ENCODE data around the gene ARHGAP35. TPM values are rescaled to one million over a fixed set of nuclear protein-coding genes. Genes with fewer than 3 reads are reported as not detected.
"Not testable (repeated sequence)": the region's sequence is repeated elsewhere in the genome, so short reads cannot be mapped to it uniquely, and the experiment has no call there.

Gene ARHGAP35
- total RNA-seq, 1 donor from 2014 or later = 72.3 TPM

DNA sequence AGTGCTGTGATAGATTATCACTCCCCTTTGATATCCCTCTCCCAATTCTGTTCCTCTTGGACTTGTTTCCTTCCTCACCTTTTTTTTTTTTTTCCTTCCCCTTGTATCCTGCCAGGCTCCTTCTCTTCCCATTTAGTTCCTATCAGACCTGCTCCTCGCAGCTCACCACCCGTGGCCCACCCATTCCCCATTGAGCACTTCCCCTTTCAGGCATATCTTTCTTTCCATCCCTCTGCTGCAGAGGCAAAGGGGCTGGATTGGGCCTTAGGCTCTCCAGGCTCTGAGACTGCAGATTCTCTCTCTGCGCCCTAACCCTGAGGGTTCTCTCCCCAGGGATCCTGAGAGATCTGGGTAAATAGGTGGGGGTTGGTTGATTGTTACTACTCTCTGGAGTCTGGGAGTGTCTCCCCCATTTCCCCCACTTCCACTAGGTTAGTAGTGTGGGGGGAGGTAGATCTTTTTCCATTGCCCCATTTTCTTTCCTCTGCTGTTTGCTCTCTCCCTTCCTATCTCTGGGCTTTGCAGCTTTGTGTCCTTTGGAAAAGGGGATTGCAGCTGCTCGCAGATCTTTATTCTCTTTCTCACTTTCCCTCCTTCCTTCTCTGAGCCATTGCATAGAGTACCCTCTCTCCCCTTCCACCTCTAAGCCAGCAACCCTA, 2.3 kb downstream of the ARHGAP35 start:
- Mint-ChIP-seq H3K9me3 (no peaks in the 10 kb centered on the region), H3K4me1 (ENCODE audit: unreplicated experiment) (peaks cover 23% of the 10 kb centered on the region), H3K27ac (no peak overlapping the region), H3K4me3 (no peak overlapping the region), H3K27me3 (no peaks in the 10 kb centered on the region), H3K36me3 (peaks cover 4% of the 10 kb centered on the region)
- DNase-seq (ENCODE audit: extremely low spot score, unreplicated experiment) = no peak
- TF ChIP-seq, protein P1, sequence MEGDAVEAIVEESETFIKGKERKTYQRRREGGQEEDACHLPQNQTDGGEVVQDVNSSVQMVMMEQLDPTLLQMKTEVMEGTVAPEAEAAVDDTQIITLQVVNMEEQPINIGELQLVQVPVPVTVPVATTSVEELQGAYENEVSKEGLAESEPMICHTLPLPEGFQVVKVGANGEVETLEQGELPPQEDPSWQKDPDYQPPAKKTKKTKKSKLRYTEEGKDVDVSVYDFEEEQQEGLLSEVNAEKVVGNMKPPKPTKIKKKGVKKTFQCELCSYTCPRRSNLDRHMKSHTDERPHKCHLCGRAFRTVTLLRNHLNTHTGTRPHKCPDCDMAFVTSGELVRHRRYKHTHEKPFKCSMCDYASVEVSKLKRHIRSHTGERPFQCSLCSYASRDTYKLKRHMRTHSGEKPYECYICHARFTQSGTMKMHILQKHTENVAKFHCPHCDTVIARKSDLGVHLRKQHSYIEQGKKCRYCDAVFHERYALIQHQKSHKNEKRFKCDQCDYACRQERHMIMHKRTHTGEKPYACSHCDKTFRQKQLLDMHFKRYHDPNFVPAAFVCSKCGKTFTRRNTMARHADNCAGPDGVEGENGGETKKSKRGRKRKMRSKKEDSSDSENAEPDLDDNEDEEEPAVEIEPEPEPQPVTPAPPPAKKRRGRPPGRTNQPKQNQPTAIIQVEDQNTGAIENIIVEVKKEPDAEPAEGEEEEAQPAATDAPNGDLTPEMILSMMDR (conservative IDR thresholded peaks at IDR 0.05) = no peak

- no peak for DNase-seq (ENCODE audit: extremely low spot score, unreplicated experiment)
- Mint-ChIP-seq H3K27me3 (no peaks in the 10 kb centered on the region), H3K27ac (no peak overlapping the region), H3K36me3 (peaks cover 8% of the 10 kb centered on the region), H3K4me1 (ENCODE audit: unreplicated experiment) (peaks cover 29% of the 10 kb centered on the region), H3K4me3 (no peak overlapping the region), H3K9me3 (no peaks in the 10 kb centered on the region)
- TF ChIP-seq, protein P1 (conservative IDR thresholded peaks at IDR 0.05) = no peak
These were observed 3.2 kb downstream of the ARHGAP35 start for GRCh38 chr19:46863818-46864629.

GRCh38 chr19:46866407-46867136, 5.8 kb downstream of the ARHGAP35 start:
- TF ChIP-seq, protein P1 (conservative IDR thresholded peaks at IDR 0.05) = no peak
- peak overlapping the region; percentile 61 for H3K27ac Mint-ChIP-seq
- DNase-seq (ENCODE audit: extremely low spot score, unreplicated experiment) = no peak
- H3K9me3 Mint-ChIP-seq = no peaks in the 10 kb centered on the region
- H3K36me3 Mint-ChIP-seq = peaks cover 4% of the 10 kb centered on the region
- H3K4me1 Mint-ChIP-seq (ENCODE audit: unreplicated experiment) = peaks cover 24% of the 10 kb centered on the region
- no peaks in the 10 kb centered on the region for H3K27me3 Mint-ChIP-seq
- no peak overlapping the region for H3K4me3 Mint-ChIP-seq

DNA sequence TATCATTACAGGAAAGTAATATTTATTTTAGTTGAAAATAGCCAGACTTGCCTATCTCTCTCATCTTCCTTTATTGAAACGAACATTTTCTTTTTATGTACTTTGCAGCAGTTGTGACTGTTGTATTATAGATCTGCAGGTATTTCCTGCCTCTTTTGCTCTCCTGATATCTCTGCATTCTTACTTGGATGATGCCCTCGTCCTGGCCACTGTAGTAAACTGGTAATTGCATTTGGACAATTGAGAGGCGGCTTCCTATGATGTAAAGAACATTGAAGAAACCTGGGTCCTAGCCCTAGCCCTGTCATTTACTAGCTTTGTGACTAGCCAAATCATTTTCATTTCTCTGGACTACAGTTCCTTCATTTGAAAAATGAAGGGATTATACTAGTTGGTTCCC, 6.4 kb downstream of the ARHGAP35 start:
- no peaks in the 10 kb centered on the region for H3K9me3 Mint-ChIP-seq
- H3K36me3 Mint-ChIP-seq = peaks cover 4% of the 10 kb centered on the region
- H3K4me3 Mint-ChIP-seq = peak overlapping the region; percentile 15
- no peak for DNase-seq (ENCODE audit: extremely low spot score, unreplicated experiment)
- TF ChIP-seq, protein P1 (conservative IDR thresholded peaks at IDR 0.05) = no peak
- H3K27ac Mint-ChIP-seq = peak overlapping the region; percentile 61
- peaks cover 24% of the 10 kb centered on the region for H3K4me1 Mint-ChIP-seq (ENCODE audit: unreplicated experiment)
- H3K27me3 Mint-ChIP-seq = no peaks in the 10 kb centered on the region

GRCh38 chr19:46868025-46868802, 7.4 kb downstream of the ARHGAP35 start:
- Mint-ChIP-seq H3K27ac (peak overlapping the region; percentile 93), H3K9me3 (no peaks in the 10 kb centered on the region), H3K4me3 (peak overlapping the region; percentile 19), H3K36me3 (peaks cover 4% of the 10 kb centered on the region), H3K4me1 (ENCODE audit: unreplicated experiment) (peaks cover 24% of the 10 kb centered on the region), H3K27me3 (no peaks in the 10 kb centered on the region)
- TF ChIP-seq, protein P1 (conservative IDR thresholded peaks at IDR 0.05) = no peak
- no peak for DNase-seq (ENCODE audit: extremely low spot score, unreplicated experiment)

GRCh38 chr19:46871173-46871572, 10.4 kb downstream of the ARHGAP35 start:
- H3K9me3 Mint-ChIP-seq; H3K4me3 Mint-ChIP-seq; H3K27ac Mint-ChIP-seq; H3K36me3 Mint-ChIP-seq; DNase-seq (ENCODE audit: extremely low spot score, unreplicated experiment); H3K27me3 Mint-ChIP-seq: not testable (repeated sequence)
- peaks cover 30% of the 10 kb centered on the region for H3K4me1 Mint-ChIP-seq (ENCODE audit: unreplicated experiment)
